HG02973 (cell line): ENCODE measurements around the gene USP6.
"Not testable (repeated sequence)": the region's sequence is repeated elsewhere in the genome, so short reads cannot be mapped to it uniquely, and the experiment has no call there.

ENCODE experiments used
- ATAC-seq: cut with Tn5 transposase; IDR thresholded peaks from one replicate; pipeline ENCODE4 v1.9.1; 2021; ENCODE audit warnings: moderate library complexity; ENCODE audit not compliant: unreplicated experiment

USP6 gene

DNA sequence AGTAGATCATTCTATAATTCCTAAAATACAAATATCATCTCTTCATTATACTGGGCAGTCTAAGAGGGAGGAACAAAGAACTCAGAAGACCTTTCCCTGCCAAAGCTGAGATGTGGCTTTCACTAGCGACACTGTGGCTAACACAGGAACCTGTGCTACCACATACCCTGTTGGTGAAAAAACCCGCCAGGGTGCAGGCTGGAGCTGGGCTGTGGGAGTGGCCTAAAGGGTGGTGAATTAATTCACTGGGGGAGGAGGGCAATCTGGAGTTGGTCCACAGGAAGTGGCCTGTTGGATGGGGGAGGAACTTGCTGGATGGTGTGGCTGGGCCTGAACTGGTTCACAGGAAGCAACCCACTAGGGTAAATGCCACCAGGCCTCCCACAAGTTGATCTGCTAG is 68.5 kb downstream of the USP6 start:
- no peak for ATAC-seq

DNA sequence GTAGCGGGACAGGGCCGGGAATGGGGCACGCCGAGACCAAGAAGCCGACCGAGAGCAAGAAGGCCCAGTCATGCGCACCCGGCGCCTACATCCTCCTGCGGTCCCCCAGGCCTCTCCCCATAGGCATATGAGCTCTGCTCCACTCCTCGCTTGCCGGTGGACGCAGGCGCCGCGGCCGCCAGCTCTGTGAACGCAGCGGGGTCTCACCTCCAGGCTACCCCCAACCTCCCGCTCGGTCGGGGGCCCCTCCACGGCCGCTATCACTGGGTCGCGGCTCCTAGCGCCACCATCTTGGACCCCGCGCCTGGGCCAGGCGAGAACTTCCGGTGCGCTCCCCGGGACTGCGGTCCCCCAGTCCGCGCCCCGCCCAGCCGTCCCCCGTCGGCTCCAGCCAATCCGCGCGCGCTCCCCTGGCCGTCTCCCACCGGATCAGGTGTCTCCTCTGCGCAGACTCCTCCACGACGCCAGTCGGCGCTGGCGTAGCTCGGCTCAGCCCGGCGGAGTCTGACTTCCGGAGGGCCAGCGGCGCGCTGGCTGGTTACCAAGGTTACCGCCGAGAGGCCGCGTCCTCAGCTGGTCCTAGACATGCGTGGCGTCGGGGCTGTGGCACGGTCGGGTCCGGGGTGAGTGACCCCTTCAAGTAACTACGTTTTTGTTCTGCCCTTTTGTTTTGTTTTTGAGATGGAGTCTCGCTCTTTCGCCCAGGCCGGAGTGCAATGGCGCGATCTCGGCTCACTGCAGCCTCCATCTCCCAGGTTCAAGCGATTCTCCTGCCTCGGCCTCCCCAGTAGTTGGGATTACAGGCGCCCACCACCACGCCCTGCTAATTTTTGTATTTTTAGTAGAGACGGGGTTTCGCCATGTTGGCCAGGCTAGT is 75.9 kb downstream of the USP6 start, which contains the start of gene ZNF594:
TSS of gene ZNF594 (minus strand) at position 328 of the 877 bp plus-strand sequence. CDS start 7,612 bp downstream, outside the sequence.
- ATAC-seq = peak; percentile 93

DNA sequence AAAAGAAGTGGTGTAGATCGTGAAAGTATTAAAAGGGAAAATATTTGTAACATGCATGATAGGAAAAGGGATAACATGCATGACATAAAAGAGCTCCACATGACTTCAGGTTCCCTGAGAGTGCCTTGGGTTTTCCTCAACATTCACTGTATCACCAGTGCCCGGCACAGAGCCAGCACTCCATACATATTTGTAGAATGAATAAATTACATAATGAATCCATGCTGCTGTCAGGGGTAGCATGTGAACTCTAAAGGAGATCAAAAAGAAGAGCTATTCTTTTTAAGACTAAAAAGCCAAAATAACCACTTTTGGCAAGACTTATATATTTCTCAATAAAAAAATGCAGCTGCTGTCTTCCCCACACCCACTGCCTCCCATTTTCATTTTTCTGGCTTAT is 78.5 kb downstream of the USP6 start:
- no peak for ATAC-seq

DNA sequence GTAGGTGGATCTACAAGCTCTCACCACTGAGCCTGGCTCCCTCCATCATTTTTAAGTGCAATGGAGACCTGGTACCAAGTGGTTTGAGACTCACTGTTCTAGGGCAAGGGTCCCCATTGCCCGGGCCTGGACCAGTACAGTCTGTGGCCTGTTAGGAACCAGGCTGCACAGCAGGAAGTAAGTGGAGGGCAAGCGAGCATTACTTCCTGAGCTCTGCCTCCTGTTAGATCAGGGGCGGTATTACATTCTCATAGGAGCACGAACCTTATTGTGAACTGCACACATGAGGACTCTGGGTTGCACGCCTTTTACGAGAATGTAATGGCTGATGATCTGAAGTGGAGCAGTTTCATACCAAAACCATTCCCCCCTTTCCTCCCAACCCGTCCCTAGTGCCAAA is 82.6 kb downstream of the USP6 start:
- ATAC-seq = no peak

DNA sequence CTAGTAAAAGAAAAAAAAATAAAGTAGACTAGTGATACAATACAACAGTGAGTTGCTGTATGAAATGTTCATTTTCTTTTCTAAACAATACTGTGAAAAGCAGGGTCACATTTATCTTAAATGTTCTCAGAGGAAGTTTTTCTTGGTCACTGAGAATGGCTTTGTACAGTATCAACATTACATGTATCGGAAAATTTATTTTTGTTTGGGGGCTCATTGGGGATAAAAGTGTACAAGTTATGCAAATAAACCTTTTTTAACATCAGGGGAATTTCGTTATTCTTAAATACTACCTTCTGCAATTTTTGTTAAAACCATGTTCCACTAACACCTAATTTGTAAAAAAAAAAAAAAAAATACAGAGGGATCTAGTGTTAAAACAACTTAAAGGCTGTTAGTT is 84.5 kb downstream of the USP6 start:
- ATAC-seq = no peak

DNA sequence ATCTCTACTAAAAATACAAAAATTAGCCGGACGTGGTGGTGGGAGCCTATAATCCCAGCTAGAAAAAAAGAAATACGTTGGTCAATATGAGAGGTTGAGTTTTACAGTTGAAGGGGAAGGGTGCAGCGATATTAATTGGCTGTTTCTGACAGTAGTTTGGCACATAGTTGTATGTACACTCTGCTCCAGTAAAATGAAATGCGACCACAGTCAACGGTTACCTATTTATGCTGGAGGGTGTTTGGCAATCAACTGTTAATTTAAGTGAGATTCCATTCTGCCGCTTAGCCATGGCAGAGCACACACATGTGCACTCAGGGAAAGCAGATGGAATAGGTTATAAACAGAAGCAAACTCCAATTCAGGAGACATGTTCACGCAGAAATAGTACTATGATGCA is 85.2 kb downstream of the USP6 start:
- ATAC-seq = no peak

DNA sequence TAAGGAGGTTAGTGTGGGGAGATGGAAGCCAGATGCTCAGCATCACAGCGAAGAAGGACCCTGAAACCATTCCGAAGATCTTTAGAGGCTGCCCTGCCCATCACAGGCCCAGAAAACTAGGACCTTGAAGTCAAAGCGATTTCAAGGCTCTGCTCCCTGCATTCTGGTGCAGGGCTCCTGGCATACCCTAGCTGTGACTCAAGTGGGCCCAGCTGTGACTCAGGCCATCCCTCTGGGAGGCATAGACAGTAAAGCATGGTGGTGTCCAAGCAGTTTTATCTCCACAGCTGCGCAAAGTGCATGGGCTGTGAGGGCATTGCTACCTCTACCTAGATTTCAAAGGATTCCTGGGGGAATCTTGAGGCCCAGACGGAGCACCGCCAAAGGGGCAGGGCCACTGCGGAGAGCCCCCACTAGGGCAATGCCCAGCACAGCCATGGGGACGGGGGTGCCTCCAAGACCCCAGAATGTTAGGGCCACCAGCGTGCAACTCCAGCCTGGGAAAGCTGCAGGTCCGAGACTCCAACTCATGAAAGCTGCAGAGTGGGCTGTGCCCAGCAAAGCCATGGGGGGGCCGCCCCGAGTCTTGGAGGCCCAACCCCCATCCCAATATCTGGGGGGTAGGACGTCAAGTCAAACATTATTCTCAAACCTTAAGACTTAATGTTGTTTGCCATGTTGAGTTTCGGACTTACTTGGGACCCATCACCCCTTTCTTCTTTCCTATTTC is 87.5 kb downstream of the USP6 start:
- ATAC-seq = no peak

DNA sequence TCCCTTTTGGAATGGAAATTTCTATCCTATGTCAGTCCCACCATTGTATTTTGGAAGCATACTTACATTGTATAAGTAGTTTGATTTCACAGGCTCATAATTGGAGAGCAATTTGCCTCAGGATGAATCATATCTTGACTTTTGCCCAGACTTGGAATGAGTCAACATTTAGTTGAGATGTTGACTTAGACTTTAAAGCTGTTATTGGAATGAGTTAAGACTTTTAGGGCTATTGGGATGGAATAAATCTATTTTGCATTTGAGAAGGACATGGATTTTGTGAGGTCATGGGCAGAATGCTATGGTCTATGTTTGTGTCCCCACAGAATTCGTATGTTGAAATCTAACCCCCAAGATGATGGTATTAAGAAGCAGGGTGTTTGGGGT is 88.1 kb downstream of the USP6 start:
- ATAC-seq = no peak

DNA sequence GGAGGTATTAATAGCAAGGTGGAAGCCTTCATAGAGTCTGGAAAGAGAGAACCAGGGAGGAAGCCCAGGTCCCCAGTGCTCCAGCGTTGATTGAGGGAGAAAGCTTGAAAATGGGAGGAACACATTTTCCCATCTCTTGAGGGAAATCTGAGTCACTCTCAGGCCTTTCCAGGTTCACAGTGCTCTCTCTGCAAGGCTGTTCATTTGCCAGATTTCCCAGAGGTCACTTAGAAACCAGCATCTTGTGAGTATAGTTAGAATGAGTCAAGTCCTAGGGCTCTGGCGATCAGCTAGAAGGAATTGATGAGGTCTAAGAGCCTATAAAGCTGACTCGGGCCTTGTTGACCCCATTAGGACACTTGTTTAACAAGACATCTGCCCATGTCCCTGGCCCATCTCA is 93.6 kb downstream of the USP6 start:
- no peak for ATAC-seq

DNA sequence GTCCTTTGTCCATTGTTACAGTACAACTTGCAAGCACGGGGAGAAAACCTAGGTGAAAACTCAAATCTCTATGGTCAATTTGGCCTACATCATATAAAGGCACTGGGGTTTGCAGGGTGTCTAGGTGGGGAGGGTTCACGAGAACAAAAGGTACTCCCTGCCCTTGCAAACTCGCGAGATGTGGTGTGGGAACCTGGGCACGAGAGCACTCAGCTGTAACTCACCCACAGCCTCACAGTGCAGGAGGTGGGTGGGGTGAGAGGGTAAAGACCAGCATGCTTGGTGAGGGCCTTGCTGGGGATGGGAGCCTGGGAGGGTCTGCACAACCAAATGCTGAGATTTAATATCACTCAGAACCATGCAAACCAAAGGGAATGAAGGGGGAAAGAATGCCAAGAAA is 94.3 kb downstream of the USP6 start:
- ATAC-seq = no peak

DNA sequence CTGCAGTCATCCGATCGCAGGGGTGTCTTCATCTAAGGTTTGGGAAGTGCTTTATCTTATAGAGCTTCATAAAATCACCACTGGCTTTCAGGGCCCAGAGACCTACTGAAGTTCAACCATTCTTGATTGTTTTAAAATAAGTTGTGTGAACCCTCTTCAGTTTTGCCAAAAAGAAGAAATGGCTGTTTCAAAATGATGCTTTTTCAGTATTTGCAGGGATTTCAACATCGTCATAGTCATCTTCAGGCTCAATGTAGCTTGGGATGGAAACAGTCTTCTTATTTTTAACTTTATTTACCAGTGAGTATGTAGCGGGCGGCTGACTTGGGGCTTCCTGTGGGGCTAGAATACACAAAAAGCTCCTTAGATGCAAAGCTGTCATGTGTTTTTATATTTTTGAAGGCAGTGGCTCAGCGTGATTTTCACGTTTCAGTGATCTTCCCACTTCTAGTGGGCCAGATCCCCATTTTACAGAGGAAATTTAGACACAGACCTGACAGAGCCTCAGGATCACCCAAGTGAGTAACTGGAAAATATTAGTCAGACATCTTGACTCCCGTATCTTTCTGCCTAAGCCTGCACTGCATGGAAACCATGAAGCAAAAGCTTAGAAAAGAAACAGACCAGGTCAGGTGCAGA is 94.9 kb downstream of the USP6 start:
- ATAC-seq = no peak

DNA sequence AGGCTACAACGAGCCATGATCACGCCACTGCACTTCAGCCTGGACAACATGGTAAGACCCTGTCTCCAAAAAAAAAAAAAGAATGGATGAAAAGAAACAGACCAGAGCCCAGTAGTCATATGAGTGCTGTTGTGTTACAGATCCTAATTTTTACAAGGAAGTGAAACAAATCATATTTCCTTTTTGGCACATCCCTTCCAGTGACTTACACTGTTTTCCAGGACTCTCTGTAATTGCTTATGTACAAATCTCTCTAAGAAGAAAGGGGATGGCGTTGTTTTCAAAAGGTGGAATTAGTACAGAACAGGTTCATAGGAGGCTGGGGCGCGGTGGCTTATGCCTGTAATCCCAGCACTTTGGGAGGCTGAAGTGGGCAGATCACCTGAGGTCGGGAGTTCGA is 95.6 kb downstream of the USP6 start:
- no peak for ATAC-seq

DNA sequence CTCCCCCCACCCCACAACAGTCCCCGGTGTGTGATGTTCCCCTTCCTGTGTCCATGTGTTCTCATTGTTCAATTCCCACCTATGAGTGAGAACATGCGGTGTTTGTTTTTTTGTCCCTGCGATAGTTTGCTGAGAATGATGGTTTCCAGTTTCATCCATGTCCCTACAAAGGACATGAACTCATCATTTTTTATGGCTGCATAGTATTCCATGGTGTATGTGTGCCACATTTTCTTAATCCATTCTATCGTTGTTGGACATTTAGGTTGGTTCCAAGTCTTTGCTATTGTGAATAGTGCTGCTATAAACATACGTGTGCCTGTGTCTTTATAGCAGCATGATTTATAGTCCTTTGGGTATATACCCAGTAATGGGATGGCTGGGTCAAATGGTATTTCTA is 101.7 kb downstream of the USP6 start:
- ATAC-seq = not testable (repeated sequence)

DNA sequence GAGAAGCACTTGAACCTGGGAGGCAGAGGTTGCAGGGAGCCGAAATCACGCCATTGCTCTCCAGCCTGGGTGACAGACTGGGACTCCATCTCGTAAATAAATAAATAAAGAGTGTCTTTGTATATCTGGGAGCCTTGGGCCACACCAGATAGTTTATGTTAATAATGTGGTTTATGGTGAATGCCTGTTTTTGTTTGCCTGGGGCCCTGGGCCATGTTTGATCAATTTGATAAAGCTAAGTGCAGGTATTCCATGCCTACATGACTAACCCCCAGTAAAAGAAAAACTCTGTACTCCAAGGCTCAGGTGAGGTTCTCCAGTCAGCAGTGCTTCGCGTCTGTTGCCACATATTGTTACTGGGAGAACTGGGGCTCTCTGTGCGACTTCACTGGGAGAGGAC is 103.7 kb downstream of the USP6 start:
- ATAC-seq = no peak

DNA sequence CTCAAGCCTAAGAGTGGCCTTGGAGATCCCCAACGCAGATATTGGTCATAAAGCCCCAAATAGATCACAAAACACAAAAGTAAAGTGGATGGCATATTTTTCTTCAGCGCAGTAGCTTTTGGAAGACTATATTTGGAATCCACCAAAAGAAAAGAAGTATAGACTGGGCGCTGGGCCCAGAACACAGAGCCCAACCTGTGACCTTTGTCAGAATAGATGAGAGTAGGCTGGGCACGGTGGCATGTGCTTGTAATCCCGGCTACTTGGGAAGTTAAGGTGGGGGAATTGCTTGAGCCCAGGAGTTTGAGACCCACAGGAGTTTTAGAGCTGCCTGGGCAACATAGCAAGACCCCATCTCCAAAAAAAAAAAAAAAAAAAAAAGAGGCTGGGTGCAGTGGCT is 104.2 kb downstream of the USP6 start:
- no peak for ATAC-seq

DNA sequence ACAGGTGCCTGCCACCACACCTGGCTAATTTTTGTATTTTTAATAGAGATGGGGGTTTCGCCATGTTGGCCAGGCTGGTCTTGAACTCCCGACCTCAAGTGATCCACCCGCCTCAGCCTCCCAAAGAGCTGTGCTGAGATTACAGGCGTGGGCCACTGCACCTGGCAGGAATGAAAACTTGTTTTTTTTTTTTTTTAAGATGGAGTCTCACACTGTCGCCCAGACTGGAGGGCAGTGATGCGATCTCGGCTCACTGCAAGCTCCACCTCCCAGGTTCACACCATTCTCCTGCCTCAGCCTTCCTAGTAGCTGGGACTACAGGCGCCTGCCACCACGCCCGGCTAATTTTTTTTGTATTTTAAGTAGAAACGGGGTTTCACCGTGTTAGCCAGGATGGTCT is 106.1 kb downstream of the USP6 start:
- ATAC-seq = not testable (repeated sequence)
